GM19463 (cell line): ENCODE measurements around the gene ADAM8.

Experiments
- ATAC-seq: cut with Tn5 transposase; IDR thresholded peaks from one replicate; pipeline ENCODE4 v1.9.1; 2021; ENCODE audit warnings: mild to moderate bottlenecking, moderate library complexity; ENCODE audit not compliant: unreplicated experiment

ADAM8 gene

GRCh38 chr10:133309100-133309719 is 32.5 kb upstream of the ADAM8 start:
- ATAC-seq: peak; percentile 79

- ATAC-seq: peak; percentile 76
Observed at GRCh38 chr10:133308421-133309099, 31.9 kb upstream of the ADAM8 start, which contains the start of the genes TUBGCP2 and ZNF511. TUBGCP2 (minus strand) TSS chr10:133308872; CDS start chr10:133302941, 5,931 bp downstream. ZNF511 (plus strand) TSS chr10:133308914; CDS start chr10:133308944, 30 bp downstream.

- ATAC-seq: peak; percentile 30
Observed at GRCh38 chr10:133307776-133308420, 31.2 kb upstream of the ADAM8 start.

GRCh38 chr10:133306941-133307379 is 30.3 kb upstream of the ADAM8 start:
- ATAC-seq: no peak

- no peak for ATAC-seq
Observed at GRCh38 chr10:133306097-133306476, 29.4 kb upstream of the ADAM8 start.

- ATAC-seq: no peak
Observed at GRCh38 chr10:133303206-133303605, 26.5 kb upstream of the ADAM8 start.

GRCh38 chr10:133302230-133302629 is 25.6 kb upstream of the ADAM8 start:
- ATAC-seq: no peak

GRCh38 chr10:133299738-133300137 is 23.1 kb upstream of the ADAM8 start:
- no peak for ATAC-seq

- ATAC-seq: no peak
Observed at GRCh38 chr10:133299224-133299623, 22.6 kb upstream of the ADAM8 start.

GRCh38 chr10:133298466-133298865 is 21.8 kb upstream of the ADAM8 start:
- ATAC-seq: no peak

- ATAC-seq: no peak
Observed at GRCh38 chr10:133297504-133297903, 20.8 kb upstream of the ADAM8 start.

- ATAC-seq: no peak
Observed at GRCh38 chr10:133295426-133296320, 19.0 kb upstream of the ADAM8 start.

- no peak for ATAC-seq
Observed at GRCh38 chr10:133294189-133294588, 17.5 kb upstream of the ADAM8 start.

GRCh38 chr10:133293810-133294119 is 17.1 kb upstream of the ADAM8 start:
- no peak for ATAC-seq

- no peak for ATAC-seq
Observed at GRCh38 chr10:133292919-133293809, 16.5 kb upstream of the ADAM8 start.

- ATAC-seq: no peak
Observed at GRCh38 chr10:133289761-133290160, 13.1 kb upstream of the ADAM8 start.

GRCh38 chr10:133287832-133288500 is 11.3 kb upstream of the ADAM8 start:
- ATAC-seq: no peak

GRCh38 chr10:133286366-133286765 is 9.7 kb upstream of the ADAM8 start:
- ATAC-seq: no peak

- ATAC-seq: no peak
Observed at GRCh38 chr10:133285217-133285616, 8.5 kb upstream of the ADAM8 start.

GRCh38 chr10:133283931-133284330 is 7.3 kb upstream of the ADAM8 start:
- no peak for ATAC-seq
